HK-2 (cell line): Measurements from ENCODE around the gene ZNF146.
"Not testable (repeated sequence)": the region's sequence is repeated elsewhere in the genome, so short reads cannot be mapped to it uniquely, and the experiment has no call there.

Source experiments
- DNase-seq: peaks from one replicate; pipeline ENCODE4 v3.0.0-alpha.2; 2018; ENCODE audit not compliant: unreplicated experiment

The ZNF146 gene

GRCh38 chr19:36214386-36215275 lies at the start of gene ZNF146, which contains the start of gene ZNF565:
Gene ZNF146, plus strand, starts transcription at chr19:36215106. Its CDS starts 21,335 bp downstream, at chr19:36236441.
Gene ZNF565, minus strand, starts transcription at chr19:36214665. Its CDS starts 12,680 bp downstream, at chr19:36201985.
- DNase-seq: peak; percentile 98

GRCh38 chr19:36169084-36169760 lies 45.7 kb upstream of the ZNF146 start:
- no peak for DNase-seq

- DNase-seq: no peak
Observed at GRCh38 chr19:36172852-36173251, 42.1 kb upstream of the ZNF146 start.

DNA sequence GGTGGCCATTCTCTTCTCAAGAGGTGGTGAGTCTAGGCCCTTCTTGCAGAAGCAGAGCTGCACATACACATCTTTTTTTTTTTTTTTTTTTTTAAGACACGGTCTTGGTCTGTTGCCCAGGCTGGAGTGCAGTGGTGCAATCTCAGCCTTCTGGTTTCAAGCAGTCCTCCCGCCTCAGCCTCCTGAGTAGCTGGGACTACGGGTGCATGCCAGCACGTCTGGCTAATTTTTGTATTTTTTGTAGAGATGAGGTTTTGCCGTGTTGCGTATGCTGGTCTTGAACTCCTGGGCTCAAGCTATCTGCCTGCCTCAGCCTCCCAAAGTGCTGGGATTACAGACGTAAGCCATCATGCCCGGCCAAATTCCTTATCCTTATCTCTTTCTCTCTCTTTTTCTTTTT lies 41.1 kb upstream of the ZNF146 start:
- not testable (repeated sequence) for DNase-seq

- not testable (repeated sequence) for DNase-seq
Observed at GRCh38 chr19:36179077-36179476, 35.8 kb upstream of the ZNF146 start.

- peak; percentile 75 for DNase-seq
Observed at GRCh38 chr19:36182612-36183244, 32.2 kb upstream of the ZNF146 start.

- peak; percentile 62 for DNase-seq
Observed at GRCh38 chr19:36183245-36183628, 31.7 kb upstream of the ZNF146 start.

DNA sequence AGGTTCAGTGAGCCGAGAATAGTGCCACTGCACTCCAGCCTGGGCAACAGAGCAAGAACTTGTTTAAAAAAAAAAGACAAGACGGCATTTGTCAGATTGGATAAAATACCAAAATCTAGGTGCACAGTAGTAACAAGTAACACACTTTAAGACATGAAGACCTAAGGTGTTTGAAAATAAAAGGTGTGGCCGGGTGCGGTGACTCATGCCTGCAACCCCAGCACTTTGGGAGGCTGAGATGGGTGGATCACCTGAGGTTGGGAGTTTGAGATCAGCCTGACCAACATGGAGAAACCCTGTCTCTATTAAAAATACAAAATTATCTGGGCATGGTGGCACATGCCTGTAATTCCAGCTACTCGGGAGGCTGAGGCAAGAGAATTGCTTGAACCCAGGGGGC lies 28.2 kb upstream of the ZNF146 start:
- DNase-seq: not testable (repeated sequence)

DNA sequence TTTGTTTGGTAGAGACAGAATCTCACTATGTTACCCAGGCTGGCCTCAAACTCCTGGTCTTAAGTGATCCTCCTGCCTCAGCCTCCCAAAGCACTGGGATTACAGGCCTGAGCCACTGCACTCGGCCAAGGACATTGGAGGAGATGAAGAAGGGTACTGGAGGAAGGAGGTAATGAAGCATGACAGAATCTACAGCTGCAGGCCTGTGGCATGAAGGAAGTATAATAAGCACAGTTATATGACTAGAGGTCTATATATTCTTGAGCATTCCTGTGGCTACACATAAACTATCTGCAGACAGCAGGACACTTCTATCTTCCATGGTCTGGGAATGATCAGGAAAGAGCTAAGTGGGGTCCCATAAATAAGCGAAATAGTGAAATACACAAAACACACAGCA lies 18.7 kb upstream of the ZNF146 start:
- no peak for DNase-seq

- DNase-seq: no peak
Observed at GRCh38 chr19:36198119-36198518, 16.8 kb upstream of the ZNF146 start.

GRCh38 chr19:36201684-36202083 lies 13.2 kb upstream of the ZNF146 start:
- no peak for DNase-seq

GRCh38 chr19:36203293-36203692 lies 11.6 kb upstream of the ZNF146 start:
- DNase-seq: no peak

GRCh38 chr19:36207605-36208252 lies 7.2 kb upstream of the ZNF146 start:
- DNase-seq: no peak

GRCh38 chr19:36209372-36209771 lies 5.5 kb upstream of the ZNF146 start:
- no peak for DNase-seq

DNA sequence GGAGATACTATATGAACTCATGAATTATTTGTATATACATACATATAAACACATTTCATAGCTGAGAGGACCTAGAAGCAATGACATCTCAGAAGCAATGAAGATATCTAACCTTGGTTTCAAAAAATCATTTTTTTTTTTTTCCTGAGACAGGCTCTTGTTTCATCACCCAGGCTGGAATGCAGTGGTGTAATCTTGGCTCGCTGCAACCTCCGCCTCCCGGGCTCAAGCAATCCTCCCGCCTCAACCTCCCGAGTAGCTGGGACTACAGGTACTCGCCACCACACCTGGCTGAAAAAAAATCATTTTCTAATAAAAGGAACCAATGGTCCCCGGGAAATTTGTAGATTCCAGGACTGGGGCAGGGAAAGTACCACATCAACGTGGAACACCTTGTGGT lies 4.4 kb upstream of the ZNF146 start:
- DNase-seq: no peak

GRCh38 chr19:36212895-36213294 lies 2.0 kb upstream of the ZNF146 start:
- no peak for DNase-seq

DNA sequence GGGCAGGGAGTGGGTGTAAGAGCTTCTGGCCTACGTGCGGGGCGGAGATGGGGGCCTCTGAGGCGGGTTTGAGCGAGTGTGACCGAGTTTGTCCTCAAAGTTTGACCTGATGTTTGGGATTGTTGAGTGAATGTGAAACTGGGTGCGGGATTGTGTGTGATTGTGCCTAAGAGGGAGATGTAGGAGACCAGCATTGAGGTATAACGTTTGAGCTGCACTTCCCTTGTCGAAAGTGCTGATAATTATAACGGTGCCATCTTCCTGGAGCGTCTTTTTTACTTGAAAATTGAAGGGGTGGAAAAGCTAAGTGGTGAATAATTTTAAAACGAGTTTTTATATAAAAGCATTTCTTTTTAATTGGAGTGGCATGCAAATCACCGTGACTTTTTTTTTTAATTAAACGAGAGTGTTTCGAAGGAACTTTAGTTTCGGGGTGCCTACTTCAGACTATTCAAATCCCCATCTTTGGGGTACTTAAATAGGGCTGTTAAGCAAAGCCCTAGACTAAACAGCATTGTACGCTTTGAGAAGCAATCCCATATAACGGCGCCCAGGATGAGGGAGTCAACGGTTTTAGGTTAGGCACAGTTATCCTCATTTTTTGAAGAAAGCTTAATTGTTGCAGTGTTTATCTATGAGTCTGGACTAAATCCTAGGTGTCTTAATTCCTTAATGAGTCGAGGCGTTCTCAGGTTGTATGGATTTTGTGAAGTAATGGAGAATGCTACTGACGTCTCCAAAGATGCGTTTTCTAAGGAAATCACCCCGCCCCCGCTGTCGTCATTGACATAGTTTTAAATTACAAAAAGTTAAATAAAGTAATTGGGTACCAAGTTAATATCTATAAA lies 594 bp downstream of the ZNF146 start:
- DNase-seq: no peak

GRCh38 chr19:36221474-36221873 lies 6.6 kb downstream of the ZNF146 start:
- DNase-seq: no peak

- no peak for DNase-seq
Observed at GRCh38 chr19:36222503-36222902, 7.6 kb downstream of the ZNF146 start.

- no peak for DNase-seq
Observed at GRCh38 chr19:36225219-36225892, 10.4 kb downstream of the ZNF146 start.
